GM12873 (cell line): ENCODE measurements around the gene PLEKHH1.

Source experiments
- CTCF ChIP-seq: IDR thresholded peaks from 2 replicates; pipeline ENCODE4 v1.5.1; 2012; ENCODE audit warnings: low read depth, mild to moderate bottlenecking, moderate library complexity, low read length, control low read depth; ENCODE audit not compliant: insufficient read depth; ENCODE audit errors: missing control alignments

Gene PLEKHH1

GRCh38 chr14:67620217-67620785 lies 87.2 kb downstream of the PLEKHH1 start:
- no peak for TF ChIP-seq CTCF

DNA sequence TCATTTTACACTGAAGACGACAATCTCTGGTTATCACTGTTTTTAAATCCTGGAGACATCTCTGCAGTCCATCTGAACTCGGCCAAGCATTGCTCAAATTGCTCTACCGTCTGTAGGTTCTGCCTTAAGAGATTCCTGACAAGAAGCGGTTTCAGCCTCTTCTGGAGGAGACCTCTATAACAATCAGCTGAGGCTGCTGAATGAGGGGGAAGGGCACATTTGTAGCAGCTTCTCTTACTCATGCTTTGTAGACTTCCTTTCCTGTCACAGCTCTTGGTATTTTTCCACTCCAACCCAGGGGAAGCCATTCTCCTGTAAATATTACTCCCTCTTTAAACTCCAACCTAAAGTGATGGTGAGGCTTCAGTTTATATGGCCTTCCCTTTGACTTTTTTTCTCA lies 89.6 kb downstream of the PLEKHH1 start:
- TF ChIP-seq CTCF = no peak

DNA sequence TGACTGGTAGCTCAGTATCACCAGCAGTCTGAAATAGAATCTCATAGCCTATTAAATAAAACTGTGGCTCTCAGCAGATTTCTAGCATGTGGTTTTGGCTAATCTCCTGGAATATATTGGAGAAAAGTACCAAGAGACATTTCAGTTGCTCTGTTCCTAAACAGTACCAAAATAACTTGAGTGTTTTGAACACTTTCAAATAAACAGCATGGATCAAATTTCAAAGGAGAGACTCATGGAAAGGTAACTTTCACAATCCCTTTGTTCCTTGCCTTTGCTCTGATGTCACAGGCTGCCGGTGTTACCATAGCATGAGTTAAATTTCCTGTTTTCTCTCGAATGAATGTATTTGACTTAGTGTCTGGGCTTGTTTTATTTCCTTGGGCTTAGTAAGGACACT lies 90.0 kb downstream of the PLEKHH1 start:
- no peak for TF ChIP-seq CTCF

- TF ChIP-seq CTCF = no peak
Observed at GRCh38 chr14:67627519-67627918, 94.4 kb downstream of the PLEKHH1 start.

GRCh38 chr14:67630186-67630585 lies 97.1 kb downstream of the PLEKHH1 start:
- TF ChIP-seq CTCF = no peak

GRCh38 chr14:67630938-67631337 lies 97.8 kb downstream of the PLEKHH1 start:
- no peak for TF ChIP-seq CTCF

DNA sequence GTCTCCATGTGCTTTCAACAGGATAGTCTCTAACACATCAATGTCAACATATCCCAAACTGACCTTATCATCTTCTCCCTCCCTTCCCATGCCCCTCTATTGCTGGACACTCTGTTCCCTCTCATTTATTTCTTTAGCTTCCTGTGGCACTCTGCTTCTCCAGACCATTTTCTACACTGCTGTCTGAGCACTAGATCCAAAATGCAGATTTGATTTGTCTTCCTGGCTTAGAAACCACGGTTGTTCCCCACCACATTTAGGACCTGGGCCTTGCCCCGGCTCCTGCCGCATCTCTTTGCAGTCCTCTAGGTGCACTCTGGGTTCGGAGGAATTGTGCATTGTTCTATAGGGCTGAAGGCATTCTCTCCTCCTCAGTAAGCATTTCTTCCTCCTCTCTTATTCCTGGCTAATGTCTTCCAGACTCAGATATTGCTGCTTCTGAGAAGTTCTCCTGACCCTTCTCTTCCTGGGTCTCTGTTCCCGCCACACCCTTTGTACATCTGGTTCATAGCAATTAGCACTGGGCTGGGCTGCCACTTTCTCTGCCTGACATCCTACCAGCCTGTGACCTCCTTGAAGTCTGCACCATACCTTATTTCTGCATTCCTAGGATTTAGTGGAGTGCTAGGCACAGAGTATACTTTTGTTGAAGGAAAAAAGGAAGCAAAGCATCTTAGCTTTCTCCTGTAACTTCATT lies 100.5 kb downstream of the PLEKHH1 start:
- no peak for TF ChIP-seq CTCF
